GM23338 (cell line): ENCODE measurements around the gene MAP4K4.

Experiments used
- CREB1 ChIP-seq: fragments of 250-450 bp; sonication (Bioruptor Pico); IDR thresholded peaks from 2 replicates; pipeline ENCODE4 v1.5.0; 2020; ENCODE audit warnings: low read depth, mild to moderate bottlenecking, moderate library complexity
- EZH2 ChIP-seq: fragments of 200-600 bp; sonication (generic); IDR thresholded peaks from one replicate; pipeline ENCODE4 v1.8.0; 2017; ENCODE audit warnings: antibody characterized with exemption, mild to moderate bottlenecking, low read depth; ENCODE audit not compliant: unreplicated experiment
- EZH2phosphoT487 ChIP-seq: fragments of 200-600 bp; sonication (generic); IDR thresholded peaks from one replicate; pipeline ENCODE4 v1.8.1; 2018; ENCODE audit warnings: antibody characterized with exemption; ENCODE audit not compliant: unreplicated experiment
- JUNB ChIP-seq: IDR thresholded peaks from one replicate; pipeline ENCODE4 v1.6.1; 2016; ENCODE audit warnings: antibody characterized with exemption; ENCODE audit not compliant: unreplicated experiment
- NANOG ChIP-seq: IDR thresholded peaks from 2 replicates; pipeline ENCODE4 v1.6.1; 2016; ENCODE audit warnings: antibody characterized with exemption, borderline replicate concordance
- POLR2AphosphoS5 ChIP-seq: IDR thresholded peaks from 2 replicates; pipeline ENCODE4 v1.6.1; 2016; ENCODE audit warnings: antibody characterized with exemption, low read depth
- REST ChIP-seq: IDR thresholded peaks from one replicate; pipeline ENCODE4 v1.6.1; 2018; ENCODE audit warnings: antibody characterized with exemption; ENCODE audit not compliant: unreplicated experiment
- STAT1 ChIP-seq: IDR thresholded peaks from one replicate; pipeline ENCODE4 v1.6.1; 2016; ENCODE audit warnings: antibody characterized with exemption; ENCODE audit not compliant: unreplicated experiment
- ZNF114 ChIP-seq: fragments of 250-450 bp; sonication (Bioruptor Pico); IDR thresholded peaks from 2 replicates; pipeline ENCODE4 v1.5.0; 2020; ENCODE audit warnings: mild to moderate bottlenecking, moderate library complexity
- ZNF331 ChIP-seq: fragments of 250-450 bp; sonication (Bioruptor Pico); IDR thresholded peaks from 2 replicates; pipeline ENCODE4 v1.5.0; 2020; ENCODE audit warnings: low read depth, mild to moderate bottlenecking, moderate library complexity
- TF ChIP-seq, protein P1 (sequence below), 2 experiments: fragments of 200-600 bp in 1 of 2; sonication (generic) in 1 of 2; conservative IDR thresholded peaks; 2 replicates each; pipeline versions ENCODE4 v1.5.1 to v1.6.1; 2016 to 2017; ENCODE audit warnings: antibody characterized with exemption in 2 of 2, low read depth in 2 of 2, mild to moderate bottlenecking in 2 of 2, moderate library complexity in 1 of 2
- TF ChIP-seq, protein P2 (sequence below): IDR thresholded peaks from 2 replicates; pipeline ENCODE4 v1.6.1; 2016; ENCODE audit warnings: antibody characterized with exemption
- TF ChIP-seq, protein P3 (sequence below): fragments of 250-450 bp; sonication (Bioruptor Pico); IDR thresholded peaks from 2 replicates; pipeline ENCODE4 v1.5.0; 2020; ENCODE audit warnings: mild to moderate bottlenecking, moderate library complexity

- TF ChIP-seq, protein P1, sequence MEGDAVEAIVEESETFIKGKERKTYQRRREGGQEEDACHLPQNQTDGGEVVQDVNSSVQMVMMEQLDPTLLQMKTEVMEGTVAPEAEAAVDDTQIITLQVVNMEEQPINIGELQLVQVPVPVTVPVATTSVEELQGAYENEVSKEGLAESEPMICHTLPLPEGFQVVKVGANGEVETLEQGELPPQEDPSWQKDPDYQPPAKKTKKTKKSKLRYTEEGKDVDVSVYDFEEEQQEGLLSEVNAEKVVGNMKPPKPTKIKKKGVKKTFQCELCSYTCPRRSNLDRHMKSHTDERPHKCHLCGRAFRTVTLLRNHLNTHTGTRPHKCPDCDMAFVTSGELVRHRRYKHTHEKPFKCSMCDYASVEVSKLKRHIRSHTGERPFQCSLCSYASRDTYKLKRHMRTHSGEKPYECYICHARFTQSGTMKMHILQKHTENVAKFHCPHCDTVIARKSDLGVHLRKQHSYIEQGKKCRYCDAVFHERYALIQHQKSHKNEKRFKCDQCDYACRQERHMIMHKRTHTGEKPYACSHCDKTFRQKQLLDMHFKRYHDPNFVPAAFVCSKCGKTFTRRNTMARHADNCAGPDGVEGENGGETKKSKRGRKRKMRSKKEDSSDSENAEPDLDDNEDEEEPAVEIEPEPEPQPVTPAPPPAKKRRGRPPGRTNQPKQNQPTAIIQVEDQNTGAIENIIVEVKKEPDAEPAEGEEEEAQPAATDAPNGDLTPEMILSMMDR (conservative IDR thresholded peaks at IDR 0.05; ENCODE audit: low read depth in 2 of 2): no peak
- TF ChIP-seq, protein P2, sequence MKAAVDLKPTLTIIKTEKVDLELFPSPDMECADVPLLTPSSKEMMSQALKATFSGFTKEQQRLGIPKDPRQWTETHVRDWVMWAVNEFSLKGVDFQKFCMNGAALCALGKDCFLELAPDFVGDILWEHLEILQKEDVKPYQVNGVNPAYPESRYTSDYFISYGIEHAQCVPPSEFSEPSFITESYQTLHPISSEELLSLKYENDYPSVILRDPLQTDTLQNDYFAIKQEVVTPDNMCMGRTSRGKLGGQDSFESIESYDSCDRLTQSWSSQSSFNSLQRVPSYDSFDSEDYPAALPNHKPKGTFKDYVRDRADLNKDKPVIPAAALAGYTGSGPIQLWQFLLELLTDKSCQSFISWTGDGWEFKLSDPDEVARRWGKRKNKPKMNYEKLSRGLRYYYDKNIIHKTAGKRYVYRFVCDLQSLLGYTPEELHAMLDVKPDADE: no peak
- TF ChIP-seq EZH2 (no peak), POLR2AphosphoS5 (no peak), REST (no peak), CREB1 (no peak), JUNB (no peak), EZH2phosphoT487 (no peak), STAT1 (no peak), ZNF331 (CRISPR knock-in tag) (no peak), ZNF114 (CRISPR knock-in tag) (no peak), NANOG (no peak)
- TF ChIP-seq, protein P3, sequence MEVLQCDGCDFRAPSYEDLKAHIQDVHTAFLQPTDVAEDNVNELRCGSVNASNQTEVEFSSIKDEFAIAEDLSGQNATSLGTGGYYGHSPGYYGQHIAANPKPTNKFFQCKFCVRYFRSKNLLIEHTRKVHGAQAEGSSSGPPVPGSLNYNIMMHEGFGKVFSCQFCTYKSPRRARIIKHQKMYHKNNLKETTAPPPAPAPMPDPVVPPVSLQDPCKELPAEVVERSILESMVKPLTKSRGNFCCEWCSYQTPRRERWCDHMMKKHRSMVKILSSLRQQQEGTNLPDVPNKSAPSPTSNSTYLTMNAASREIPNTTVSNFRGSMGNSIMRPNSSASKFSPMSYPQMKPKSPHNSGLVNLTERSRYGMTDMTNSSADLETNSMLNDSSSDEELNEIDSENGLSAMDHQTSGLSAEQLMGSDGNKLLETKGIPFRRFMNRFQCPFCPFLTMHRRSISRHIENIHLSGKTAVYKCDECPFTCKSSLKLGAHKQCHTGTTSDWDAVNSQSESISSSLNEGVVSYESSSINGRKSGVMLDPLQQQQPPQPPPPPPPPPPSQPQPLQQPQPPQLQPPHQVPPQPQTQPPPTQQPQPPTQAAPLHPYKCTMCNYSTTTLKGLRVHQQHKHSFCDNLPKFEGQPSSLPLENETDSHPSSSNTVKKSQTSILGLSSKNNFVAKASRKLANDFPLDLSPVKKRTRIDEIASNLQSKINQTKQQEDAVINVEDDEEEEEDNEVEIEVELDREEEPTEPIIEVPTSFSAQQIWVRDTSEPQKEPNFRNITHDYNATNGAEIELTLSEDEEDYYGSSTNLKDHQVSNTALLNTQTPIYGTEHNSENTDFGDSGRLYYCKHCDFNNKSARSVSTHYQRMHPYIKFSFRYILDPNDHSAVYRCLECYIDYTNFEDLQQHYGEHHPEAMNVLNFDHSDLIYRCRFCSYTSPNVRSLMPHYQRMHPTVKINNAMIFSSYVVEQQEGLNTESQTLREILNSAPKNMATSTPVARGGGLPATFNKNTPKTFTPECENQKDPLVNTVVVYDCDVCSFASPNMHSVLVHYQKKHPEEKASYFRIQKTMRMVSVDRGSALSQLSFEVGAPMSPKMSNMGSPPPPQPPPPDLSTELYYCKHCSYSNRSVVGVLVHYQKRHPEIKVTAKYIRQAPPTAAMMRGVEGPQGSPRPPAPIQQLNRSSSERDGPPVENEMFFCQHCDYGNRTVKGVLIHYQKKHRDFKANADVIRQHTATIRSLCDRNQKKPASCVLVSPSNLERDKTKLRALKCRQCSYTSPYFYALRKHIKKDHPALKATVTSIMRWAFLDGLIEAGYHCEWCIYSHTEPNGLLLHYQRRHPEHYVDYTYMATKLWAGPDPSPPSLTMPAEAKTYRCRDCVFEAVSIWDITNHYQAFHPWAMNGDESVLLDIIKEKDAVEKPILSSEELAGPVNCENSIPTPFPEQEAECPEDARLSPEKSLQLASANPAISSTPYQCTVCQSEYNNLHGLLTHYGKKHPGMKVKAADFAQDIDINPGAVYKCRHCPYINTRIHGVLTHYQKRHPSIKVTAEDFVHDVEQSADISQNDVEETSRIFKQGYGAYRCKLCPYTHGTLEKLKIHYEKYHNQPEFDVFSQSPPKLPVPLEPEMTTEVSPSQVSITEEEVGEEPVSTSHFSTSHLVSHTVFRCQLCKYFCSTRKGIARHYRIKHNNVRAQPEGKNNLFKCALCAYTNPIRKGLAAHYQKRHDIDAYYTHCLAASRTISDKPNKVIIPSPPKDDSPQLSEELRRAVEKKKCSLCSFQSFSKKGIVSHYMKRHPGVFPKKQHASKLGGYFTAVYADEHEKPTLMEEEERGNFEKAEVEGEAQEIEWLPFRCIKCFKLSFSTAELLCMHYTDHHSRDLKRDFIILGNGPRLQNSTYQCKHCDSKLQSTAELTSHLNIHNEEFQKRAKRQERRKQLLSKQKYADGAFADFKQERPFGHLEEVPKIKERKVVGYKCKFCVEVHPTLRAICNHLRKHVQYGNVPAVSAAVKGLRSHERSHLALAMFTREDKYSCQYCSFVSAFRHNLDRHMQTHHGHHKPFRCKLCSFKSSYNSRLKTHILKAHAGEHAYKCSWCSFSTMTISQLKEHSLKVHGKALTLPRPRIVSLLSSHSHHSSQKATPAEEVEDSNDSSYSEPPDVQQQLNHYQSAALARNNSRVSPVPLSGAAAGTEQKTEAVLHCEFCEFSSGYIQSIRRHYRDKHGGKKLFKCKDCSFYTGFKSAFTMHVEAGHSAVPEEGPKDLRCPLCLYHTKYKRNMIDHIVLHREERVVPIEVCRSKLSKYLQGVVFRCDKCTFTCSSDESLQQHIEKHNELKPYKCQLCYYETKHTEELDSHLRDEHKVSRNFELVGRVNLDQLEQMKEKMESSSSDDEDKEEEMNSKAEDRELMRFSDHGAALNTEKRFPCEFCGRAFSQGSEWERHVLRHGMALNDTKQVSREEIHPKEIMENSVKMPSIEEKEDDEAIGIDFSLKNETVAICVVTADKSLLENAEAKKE: no peak
Observed at GRCh38 chr2:101848769-101849410, 151.4 kb downstream of the MAP4K4 start.
